ENCODE data around the gene INTS6. TPM values are rescaled to one million over a fixed set of nuclear protein-coding genes. Genes with fewer than 3 reads are reported as not detected.
"Not testable (repeated sequence)": the region's sequence is repeated elsewhere in the genome, so short reads cannot be mapped to it uniquely, and the experiment has no call there.

The INTS6 gene
- total RNA-seq, 2 donors from 2014 or later: 27.0 to 29.1 TPM

DNA sequence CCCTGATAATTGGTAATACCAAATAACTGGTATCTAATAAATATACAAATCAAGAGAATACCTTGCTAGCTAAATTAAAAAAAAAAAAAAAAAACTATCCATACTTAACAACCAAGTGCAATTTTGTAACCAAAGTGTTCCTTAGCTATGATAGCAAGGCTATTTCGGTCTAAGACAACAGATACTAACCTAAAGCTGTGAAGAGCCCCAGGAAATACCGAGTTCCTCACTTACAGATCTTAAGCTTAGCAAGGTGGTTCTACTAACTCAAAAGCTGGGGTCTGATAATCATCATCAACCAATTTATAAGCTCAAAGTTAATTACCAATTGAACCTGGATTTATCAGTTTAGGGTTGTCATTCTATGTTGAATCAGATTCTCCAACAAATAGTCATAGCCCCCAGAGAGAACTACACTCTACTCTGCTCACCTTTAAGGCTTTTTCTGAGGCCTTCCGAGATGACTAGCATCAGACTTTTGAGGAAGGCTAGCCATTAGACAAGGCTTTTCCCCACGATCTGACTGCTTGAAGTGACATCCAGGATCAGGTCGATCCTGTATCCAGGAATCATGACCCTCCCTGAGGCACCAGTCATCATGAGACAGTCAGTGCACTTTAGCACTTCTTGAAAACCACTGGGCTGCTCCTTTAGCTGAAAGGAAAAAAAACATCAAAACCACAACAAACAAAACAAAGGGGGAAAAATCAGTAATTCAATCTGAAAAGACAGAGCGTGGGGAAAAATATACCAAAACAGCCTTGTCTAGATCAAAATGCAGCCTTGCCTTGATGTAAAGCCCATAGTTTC is 31.9 kb downstream of the INTS6 start:
- intact Hi-C loops (cut with DNase I): no loop called here
- no peak for DNase-seq (ENCODE audit: low spot score)

DNA sequence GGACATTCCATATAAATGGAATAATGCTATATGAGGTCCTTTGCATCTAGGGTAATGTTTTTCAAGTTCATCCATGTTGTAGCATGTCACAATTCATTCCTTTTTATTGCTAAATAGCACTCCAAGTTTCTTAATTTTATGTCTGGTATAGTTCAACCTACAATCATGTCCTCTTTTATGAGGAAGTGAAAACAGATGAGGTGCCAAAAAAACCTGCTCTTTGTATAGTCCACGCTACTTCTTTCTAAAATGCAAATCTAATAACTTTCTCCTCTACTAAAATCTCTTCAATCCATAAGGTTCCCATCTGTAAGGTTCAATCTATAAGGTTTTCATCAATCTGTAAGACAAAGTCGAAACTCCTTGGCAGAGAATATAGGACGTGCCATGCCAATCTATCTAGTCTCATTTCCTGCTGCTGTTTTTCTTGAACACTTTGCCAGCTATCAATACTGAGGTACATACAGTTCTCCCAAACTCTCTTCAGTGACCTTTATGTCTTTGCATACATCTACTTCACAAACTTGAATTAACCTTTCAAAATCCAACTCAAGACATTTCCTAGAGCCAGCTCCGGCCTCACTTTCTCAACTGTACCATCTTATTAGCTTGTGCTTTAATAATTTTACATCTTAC is 33.7 kb downstream of the INTS6 start:
- no peak for DNase-seq (ENCODE audit: low spot score)
- intact Hi-C loops (cut with DNase I): no loop called here

DNA sequence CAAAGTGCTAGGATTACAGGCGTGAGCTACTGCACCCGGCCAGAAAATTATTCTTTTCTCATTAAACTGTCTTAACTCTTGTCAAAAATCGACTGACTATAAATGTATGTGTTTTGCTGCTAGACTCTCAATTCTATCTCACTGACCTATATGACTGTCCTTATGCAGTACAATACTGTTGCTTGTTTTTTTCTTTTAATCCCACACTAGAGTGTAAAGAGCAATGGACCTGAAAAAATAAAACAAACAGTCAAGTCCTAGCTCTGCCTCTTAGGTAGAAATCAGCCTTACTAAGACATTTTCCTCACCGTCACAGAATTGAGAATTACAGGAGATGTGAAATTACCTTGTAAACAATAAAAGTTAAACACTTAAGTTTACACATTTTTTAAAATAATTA is 35.1 kb downstream of the INTS6 start:
- no peak for DNase-seq (ENCODE audit: low spot score)
- intact Hi-C loops (cut with DNase I): no loop called here

DNA sequence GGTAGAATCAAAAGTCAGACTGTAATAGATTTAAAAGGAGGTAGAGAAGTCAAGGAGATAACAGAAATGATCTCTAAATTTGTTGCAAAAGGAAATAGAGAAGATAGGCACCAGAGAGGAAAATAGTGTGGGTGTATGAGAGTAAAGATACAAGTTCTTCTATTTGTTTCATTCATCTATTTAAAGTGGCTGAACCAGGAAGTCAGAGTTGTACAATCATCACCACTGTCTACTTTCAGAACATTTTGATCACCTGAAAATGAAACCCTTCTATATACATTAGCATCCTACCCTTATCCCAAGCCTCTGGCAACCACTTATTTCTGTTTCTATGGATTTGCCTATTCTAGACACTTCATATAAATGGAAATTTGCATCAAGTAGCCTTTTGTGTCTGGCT is 36.7 kb downstream of the INTS6 start:
- intact Hi-C loops (cut with DNase I): no loop called here
- no peak for DNase-seq (ENCODE audit: low spot score)

DNA sequence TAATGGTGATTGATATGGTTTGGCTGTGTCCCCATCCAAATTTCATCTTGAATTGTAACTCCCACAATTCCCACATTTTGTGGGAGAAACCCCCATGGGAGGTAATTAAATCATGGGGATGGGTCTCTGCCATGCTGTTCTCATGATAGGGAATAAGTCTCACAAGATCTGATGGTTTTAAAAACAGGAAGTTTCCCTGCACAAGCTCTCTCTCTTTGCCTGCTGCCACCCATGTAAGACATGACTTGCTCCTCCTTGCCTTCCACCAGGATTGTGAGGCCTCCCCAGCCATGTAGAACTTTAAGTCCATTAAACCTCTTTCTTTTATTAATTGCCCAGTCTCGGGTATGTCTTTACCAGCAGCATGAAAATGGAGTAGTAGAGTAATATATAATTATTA is 37.5 kb downstream of the INTS6 start:
- DNase-seq (ENCODE audit: low spot score); intact Hi-C loops (cut with DNase I): not testable (repeated sequence)

DNA sequence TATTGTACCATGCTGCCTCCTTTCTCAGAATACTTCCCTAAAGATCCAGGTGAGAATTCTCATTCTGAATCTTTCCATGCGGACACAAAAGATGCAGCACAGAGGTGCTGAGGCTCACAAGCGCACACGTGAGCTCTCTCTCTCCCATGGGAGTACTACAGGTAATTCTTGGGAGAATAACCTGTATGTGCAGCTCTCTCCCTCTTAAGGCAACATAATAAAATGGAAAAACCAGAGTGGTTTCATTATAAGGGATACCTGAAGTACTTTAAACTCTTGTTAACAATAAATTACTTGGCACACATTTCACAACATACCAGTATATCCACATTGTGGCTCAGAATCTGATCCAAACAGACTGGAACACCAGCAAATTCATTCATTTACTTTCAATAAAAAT is 40.4 kb downstream of the INTS6 start:
- DNase-seq (ENCODE audit: low spot score): no peak
- intact Hi-C loops (cut with DNase I): no loop called here

DNA sequence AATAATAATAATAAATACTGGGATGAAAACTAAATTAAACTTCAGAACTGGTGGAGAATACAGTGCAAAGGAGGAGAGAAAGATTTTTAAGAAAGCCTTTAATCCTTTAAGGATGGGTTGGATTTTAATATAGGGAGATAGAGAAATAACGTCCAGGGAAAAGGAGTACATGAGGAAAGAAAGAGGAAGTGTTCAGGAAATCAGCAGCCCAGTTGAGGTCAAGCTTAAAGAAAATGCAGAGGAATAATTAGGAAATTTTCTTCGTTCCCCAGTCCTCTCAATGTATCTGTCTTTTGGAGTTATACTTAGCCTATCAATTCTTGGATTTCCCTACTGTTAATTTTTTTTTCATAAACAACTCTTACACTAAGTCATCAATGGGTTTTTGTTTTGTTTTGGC is 47.7 kb downstream of the INTS6 start:
- intact Hi-C loops (cut with DNase I): no loop called here
- DNase-seq (ENCODE audit: low spot score): no peak

DNA sequence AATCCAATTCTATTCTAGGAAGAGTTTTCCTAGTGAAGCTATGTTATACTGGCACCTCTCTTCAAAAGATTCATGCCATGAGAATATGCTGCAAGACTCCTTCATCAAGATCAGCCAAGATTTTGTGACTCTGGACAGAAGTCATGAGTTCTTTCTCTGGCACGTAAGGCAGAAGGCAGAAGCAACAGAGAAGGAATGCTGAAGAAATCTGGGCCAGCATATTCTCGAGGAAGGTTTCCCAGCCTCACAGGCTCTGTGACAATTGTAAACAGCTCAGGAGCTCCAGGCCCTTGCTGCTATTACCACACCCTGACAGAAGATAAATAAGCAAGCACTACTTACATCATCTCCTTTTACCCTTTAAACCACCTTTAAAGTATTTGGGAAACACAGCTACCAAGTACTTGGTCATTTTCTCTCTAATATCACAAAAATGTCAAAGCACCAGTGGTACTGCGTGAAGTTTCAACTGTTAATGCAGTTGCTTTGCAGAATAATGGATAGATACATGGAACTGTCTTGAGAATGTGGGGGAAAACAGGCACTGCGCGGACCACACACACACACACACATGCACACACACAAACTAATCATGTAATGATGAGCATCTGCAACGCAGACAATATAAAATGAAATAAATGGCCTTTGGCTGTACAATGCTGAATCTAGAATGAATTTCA is 55.4 kb downstream of the INTS6 start:
- intact Hi-C loops (cut with DNase I): no loop called here
- no peak for DNase-seq (ENCODE audit: low spot score)

DNA sequence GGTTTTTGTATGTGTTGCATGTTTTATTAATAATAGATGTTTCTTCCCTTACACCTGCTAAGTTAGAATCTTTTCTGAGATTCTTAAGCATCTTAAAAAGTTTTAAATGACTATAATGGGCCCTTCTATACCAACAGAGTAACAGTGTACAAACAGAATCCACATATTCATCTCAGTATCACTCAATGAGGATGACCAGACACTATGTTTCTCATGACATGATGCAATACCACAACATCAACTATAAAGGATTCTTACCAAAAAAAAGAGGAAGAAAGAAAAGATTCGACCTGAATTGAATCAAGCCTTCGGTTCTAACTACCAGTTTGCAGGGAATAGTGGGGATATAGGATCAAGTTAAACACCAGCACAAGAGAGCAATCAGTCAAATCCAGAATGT is 56.5 kb downstream of the INTS6 start:
- intact Hi-C loops (cut with DNase I): no loop called here
- no peak for DNase-seq (ENCODE audit: low spot score)

DNA sequence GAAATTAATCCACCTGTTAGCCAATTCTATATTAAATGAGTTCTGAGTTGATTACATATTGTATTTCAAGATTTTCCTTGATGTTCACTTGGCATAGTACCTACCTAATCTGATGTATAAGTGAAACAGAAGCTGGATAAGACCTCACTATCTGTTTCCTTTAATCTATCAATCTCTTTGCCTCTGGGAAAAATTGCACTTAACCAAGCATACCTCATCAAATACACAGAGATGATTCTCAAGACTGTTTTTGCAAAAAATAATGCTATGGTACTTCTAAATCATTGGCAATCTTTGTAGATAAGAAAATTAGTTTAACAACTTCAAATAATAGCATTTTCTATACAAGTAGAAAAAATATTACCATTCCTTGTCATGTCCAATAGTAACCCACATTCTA is 58.1 kb downstream of the INTS6 start:
- intact Hi-C loops (cut with DNase I): no loop called here
- DNase-seq (ENCODE audit: low spot score): no peak

DNA sequence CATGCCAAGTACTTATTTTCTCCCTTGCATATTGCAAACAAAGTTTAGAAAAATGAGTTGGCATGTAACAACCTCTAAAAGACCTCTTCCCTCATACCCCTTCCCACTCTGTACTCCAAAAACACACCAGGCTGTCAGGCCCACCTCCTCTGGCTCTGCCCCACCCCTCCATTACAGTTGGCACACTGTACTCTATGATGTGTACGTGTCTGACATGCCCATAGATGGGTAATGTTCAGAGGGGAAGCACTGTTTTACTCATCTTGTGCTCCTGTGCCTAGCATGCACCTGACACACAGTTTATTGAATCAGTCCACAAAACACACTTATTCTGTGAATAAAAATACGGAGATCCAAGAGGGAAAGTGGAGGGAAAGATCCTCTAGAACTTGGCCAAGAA is 67.7 kb downstream of the INTS6 start:
- DNase-seq (ENCODE audit: low spot score): no peak
- intact Hi-C loops (cut with DNase I): no loop called here

DNA sequence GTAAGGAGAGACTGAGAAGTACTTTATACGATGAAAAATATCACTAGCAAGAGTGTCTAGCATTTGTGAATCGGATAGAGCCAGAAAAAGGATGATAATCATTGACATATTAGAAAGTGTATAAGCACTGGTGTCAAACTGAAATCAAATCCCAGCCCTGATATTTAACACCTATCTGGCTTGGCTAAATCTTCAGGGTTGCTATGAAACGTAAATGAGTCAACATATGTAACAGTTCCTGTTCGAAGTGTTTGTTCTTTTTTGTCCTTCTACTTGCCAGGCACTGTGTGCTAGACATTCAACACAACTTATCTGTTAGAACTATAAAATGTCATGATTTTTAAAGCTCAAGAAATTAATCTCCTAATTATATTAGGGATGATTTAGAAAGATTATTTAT is 72.6 kb downstream of the INTS6 start:
- DNase-seq (ENCODE audit: low spot score): no peak
- intact Hi-C loops (cut with DNase I): no loop called here

DNA sequence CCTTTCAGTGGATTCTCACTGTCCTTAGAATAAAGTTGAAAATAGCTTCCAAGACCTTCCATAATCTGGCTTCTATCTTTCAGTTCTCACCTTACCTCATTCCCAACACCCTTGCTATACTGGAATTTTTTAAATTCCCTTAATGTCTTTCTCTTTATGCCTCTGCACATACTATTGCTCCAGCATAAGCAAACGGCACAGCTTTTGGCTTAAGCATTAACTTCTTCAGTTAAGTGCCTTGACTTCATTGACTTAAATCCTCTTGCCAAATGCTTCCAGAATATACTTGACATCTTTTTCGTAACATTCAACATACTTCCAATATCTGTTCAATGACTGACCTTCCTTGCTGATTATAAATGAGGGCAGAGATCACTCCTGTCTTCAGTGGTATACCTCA is 79.4 kb downstream of the INTS6 start:
- intact Hi-C loops (cut with DNase I): no loop called here
- no peak for DNase-seq (ENCODE audit: low spot score)

DNA sequence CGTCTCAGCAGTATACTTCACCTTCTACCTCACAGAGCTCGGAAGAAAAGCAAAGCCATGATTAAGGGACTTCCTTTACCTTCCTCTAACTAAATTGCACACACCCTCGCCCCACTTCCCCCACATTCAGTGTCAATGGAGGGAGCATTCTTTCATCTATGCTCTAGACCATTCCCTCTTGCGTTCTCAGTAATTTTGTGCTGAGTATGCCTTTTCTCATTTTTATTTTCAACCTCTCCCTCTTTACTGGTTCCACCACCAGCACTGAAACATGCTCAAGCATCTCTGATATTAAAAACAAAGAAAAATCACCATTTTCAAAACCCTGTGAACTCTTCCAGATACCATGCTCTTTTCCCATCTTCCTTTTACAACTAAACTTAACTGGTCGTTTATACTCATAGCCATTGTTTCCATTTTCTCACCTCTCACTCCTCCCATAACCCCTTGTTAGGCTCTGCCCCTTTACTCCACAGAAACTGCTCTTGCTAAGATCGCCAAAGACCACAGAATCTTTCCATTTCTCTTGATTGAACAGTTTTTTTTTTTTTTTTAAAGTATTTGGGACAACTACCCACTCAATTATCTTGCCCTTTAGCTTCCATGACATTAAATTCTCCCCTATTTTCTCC is 81.0 kb downstream of the INTS6 start:
- DNase-seq (ENCODE audit: low spot score): no peak
- intact Hi-C loops (cut with DNase I): no loop called here

DNA sequence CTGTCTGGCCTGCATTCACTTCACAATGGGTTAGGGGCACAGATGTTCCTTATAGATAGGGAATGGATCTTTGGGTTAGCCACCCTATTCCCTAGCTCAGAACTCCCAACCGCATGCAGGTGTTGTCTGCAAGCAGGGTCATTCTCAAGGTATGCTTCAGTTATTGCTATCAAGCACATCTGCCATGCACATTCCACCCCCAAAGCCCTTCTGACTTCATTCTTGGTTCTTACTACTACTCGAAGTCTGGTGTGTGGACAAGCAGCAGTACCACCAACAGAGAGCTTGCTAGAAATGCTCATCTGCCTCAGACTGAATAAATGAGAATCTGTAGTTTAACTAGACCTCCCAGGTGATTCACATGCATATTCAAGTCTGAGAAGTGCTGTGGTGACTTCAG is 82.0 kb downstream of the INTS6 start:
- intact Hi-C loops (cut with DNase I): no loop called here
- no peak for DNase-seq (ENCODE audit: low spot score)

DNA sequence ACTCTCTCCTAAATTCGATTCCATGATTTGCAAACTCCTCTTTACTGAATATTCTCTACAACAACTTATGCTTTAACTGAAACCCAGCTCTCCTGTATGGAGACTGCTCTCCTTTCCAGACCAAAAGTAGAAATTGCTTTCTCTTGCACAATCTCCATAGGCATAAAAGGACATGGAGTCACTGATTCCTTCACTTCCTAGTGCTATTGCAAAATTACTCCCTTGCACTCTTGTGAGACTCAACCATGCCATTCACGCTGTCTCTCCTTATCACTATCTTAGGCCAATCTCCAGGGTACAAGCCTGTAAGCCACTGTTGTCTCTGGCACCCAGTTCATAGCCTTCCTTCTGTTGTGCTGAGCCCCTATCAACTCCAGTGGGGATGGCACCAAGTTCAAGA is 82.7 kb downstream of the INTS6 start:
- no peak for DNase-seq (ENCODE audit: low spot score)
- intact Hi-C loops (cut with DNase I): no loop called here

DNA sequence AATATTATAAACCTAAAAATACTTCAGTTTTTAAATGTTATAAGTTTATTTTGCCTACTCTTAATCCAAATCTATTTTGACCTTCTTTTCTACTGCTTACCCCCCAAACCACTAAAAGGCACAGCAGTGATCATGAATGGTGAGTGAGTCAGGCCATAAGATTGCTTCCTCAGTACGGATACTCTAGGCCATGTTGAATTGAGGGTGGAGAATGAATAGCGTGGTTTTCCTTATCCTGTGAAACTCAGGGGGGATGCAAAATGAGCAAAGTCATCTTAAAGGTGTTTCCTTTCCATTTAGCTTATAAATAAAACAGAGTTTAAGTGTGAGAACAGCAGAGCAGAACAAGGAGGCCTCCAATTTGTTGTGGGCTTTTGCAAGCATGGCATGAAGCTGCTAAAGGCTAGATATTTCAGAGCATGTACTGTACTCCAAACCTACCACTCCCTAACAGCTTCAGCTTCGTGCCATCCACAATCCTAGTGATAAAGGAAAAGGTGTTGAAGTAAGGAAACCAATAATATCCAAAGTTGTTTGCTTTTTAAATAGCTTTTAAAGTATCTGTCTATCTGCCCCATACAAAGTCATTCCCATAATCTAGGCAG is 88.3 kb downstream of the INTS6 start:
- intact Hi-C loops (cut with DNase I): no loop called here
- no peak for DNase-seq (ENCODE audit: low spot score)

DNA sequence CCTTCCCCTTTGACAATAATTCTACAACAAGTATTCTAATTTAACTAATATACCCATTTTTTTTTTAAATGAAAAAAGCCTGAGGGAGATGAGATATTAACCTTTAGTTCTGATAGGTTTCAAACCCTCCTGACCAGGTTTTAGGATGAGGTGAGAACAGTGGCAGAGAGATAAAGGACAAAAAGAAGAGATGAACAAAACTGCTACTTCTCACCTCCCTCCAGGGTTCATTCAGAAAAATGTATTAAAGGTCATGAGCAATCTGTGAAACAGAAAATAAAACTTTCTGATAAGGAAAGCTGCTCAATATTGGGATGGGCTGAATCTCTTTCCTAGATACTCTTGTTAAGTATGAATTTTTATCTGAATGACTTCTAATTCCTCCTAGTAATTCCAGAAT is 89.2 kb downstream of the INTS6 start:
- intact Hi-C loops (cut with DNase I): no loop called here

DNA sequence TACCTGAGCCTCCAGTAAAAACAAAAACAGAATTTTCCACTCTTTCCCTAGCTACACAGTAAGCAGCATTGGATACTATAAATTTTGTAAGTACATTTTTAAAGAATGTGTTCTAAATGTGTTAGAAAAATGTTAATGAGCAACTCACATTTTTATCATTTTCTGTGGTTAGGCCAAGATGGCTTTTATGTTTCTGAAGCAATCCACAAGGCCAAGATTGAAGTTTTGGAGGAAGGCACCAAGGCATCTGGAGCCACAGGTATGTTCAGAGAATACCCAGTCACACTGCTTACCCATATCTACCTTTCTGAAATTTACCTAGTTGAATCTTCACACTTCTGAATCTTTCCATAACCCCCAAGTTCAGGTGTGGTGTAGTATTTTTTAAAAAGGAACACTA is 91.7 kb downstream of the INTS6 start:
- DNase-seq (ENCODE audit: low spot score): no peak
- intact Hi-C loops (cut with DNase I): no loop called here

More for the DNA sequence above, 89.2 kb downstream of the INTS6 start:
- no peak for DNase-seq (ENCODE audit: low spot score)

DNA sequence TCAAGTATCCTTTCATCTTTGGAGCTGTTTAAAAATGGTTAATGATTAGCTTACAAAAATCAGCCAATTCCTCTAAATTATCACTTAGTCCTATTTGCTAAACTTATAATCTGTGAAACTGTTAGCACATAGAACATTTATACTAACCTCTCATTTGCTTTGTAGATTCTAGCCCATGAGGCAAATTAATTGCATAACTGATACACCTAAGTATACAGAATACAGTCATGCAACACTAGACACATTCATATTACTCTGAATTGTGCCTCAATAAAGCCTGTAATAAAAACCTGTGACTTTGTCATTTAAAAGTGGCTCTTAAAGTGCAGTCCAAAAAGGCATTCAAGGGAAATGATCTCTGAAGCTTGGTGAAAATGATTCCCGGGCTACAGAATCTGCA is 92.3 kb downstream of the INTS6 start:
- DNase-seq (ENCODE audit: low spot score): no peak
- intact Hi-C loops (cut with DNase I): no loop called here

Measured in posterior vena cava (tissue), 2 donors.